ENCODE measurements around the gene ZNF775.

The ZNF775 gene

GRCh38 chr7:150443793-150444540, 64.8 kb downstream of the ZNF775 start:
- H3K27ac ChIP-seq, result no peak overlapping the region
- TF ChIP-seq CTCF (IDR thresholded peaks at IDR 0.05; ENCODE audit: low read depth, low read length), result no peak
- H3K36me3 ChIP-seq, result no peaks in the 10 kb centered on the region
- H3K9me3 ChIP-seq (ENCODE audit: severe bottlenecking), result peaks cover 8% of the 10 kb centered on the region
- no peak overlapping the region for H3K4me3 ChIP-seq (ENCODE audit: low read depth, low read length)
- DNase-seq, result no peak
- no peaks in the 10 kb centered on the region for H3K27me3 ChIP-seq (ENCODE audit: insufficient read depth, low read depth, severe bottlenecking)

GRCh38 chr7:150444674-150445365, 65.7 kb downstream of the ZNF775 start:
- Histone ChIP-seq H3K9me3 (ENCODE audit: severe bottlenecking) (peaks cover 8% of the 10 kb centered on the region), H3K36me3 (no peaks in the 10 kb centered on the region), H3K27ac (no peak overlapping the region), H3K27me3 (ENCODE audit: insufficient read depth, low read depth, severe bottlenecking) (no peaks in the 10 kb centered on the region), H3K4me3 (ENCODE audit: low read depth, low read length) (no peak overlapping the region)
- no peak for TF ChIP-seq CTCF (IDR thresholded peaks at IDR 0.05; ENCODE audit: low read depth, low read length)
- no peak for DNase-seq

GRCh38 chr7:150446288-150446938, 67.3 kb downstream of the ZNF775 start:
- TF ChIP-seq CTCF (IDR thresholded peaks at IDR 0.05; ENCODE audit: low read depth, low read length), result no peak
- no peak overlapping the region for H3K4me3 ChIP-seq (ENCODE audit: low read depth, low read length)
- H3K27ac ChIP-seq, result no peak overlapping the region
- no peaks in the 10 kb centered on the region for H3K27me3 ChIP-seq (ENCODE audit: insufficient read depth, low read depth, severe bottlenecking)
- peaks cover 5% of the 10 kb centered on the region for H3K9me3 ChIP-seq (ENCODE audit: severe bottlenecking)
- no peak for DNase-seq
- no peaks in the 10 kb centered on the region for H3K36me3 ChIP-seq

All from WERI-Rb-1 (cell line).